Measurements from ENCODE around the gene PXDN. TPM values are rescaled to one million over a fixed set of nuclear protein-coding genes. Genes with fewer than 3 reads are reported as not detected.

Gene PXDN
- total and polyA plus RNA-seq, 9 donors: 95.4 to 273 (median 193) TPM

DNA sequence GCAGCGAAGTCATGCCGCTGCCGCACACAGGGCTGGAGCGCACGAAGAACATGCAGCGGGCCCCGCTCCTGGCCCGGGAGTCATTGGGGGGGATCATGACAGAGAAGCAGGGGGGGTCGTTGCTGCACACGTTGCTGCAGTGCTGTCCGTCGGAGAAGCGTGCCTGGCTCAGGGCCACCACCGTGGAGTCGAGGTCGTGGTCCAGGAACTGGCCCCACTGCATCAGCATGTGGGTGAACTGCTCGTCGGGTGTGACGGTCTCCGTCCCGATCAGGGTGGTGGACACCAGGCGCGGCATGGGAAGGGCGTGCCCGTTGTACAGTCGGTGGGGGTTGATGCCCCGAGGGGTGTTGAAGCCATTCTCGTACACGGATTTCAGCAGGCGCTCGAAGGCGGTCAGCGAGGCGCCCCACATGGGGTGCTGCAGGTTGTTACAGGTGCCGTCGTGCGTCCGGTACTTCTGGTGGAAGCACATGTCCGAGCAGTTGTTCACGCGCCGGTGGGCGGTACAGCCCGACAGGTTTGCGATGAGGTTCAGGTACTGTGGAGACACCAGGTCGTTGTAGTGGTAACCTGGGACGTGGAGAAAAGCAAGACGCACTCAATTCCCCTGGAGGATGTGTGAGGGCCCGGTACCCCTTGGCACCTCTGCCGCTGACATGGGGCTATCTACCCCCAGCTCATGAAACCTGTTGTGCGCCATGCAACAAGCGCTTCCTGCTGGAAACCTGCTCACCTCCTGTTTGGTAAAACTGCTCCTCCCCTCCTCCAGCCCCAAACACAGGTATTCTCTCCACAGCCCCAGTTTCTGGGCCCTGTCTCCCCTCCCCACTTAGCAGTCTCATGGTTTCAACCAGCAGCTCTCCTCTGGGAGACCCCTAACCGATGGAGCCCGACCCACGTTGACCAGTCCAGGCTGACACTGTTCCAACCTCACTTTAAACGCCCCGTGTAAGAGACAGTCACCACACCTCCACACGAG, 94.9 kb downstream of the PXDN start:
- peaks cover 52% of the 10 kb centered on the region for H3K36me3 ChIP-seq (ENCODE audit: control insufficient read depth, insufficient read depth, low read length)
- no peak overlapping the region for H3K27ac ChIP-seq (ENCODE audit: low read length)

GRCh38 chr2:1648241-1649102, 95.8 kb downstream of the PXDN start:
- Histone ChIP-seq H3K4me3 (ENCODE audit: low read length) (no peak overlapping the region), H3K27ac (ENCODE audit: low read length) (no peak overlapping the region), H3K4me1 (ENCODE audit: control insufficient read depth, insufficient read depth, low read length) (peaks cover 46% of the 10 kb centered on the region), H3K36me3 (ENCODE audit: control insufficient read depth, insufficient read depth, low read length) (peaks cover 57% of the 10 kb centered on the region), H3K9me3 (replicated peaks; ENCODE audit: control insufficient read depth, low read depth, low read length) (no peaks in the 10 kb centered on the region), H3K27me3 (ENCODE audit: control insufficient read depth, insufficient read depth, low read length) (no peaks in the 10 kb centered on the region)
- WGBS (ENCODE audit: insufficient coverage): 96% methylated on average over 67 of the region's 67 CpGs
- no peak for DNase-seq

More for the DNA sequence above, 94.9 kb downstream of the PXDN start:
- DNase-seq: no peak
- Histone ChIP-seq H3K4me1 (ENCODE audit: control insufficient read depth, insufficient read depth, low read length) (peaks cover 50% of the 10 kb centered on the region), H3K27me3 (ENCODE audit: control insufficient read depth, insufficient read depth, low read length) (no peaks in the 10 kb centered on the region), H3K9me3 (replicated peaks; ENCODE audit: control insufficient read depth, low read depth, low read length) (no peaks in the 10 kb centered on the region), H3K4me3 (ENCODE audit: low read length) (no peak overlapping the region)
- 92% methylated on average over 52 of the region's 58 CpGs for WGBS (ENCODE audit: insufficient coverage)

GRCh38 chr2:1647417-1648240, 96.7 kb downstream of the PXDN start:
- H3K27me3 ChIP-seq (ENCODE audit: control insufficient read depth, insufficient read depth, low read length): no peaks in the 10 kb centered on the region
- DNase-seq: no peak
- H3K9me3 ChIP-seq (replicated peaks; ENCODE audit: control insufficient read depth, low read depth, low read length): no peaks in the 10 kb centered on the region
- no peak overlapping the region for H3K27ac ChIP-seq (ENCODE audit: low read length)
- H3K4me3 ChIP-seq (ENCODE audit: low read length): no peak overlapping the region
- peaks cover 46% of the 10 kb centered on the region for H3K4me1 ChIP-seq (ENCODE audit: control insufficient read depth, insufficient read depth, low read length)
- peaks cover 62% of the 10 kb centered on the region for H3K36me3 ChIP-seq (ENCODE audit: control insufficient read depth, insufficient read depth, low read length)
- WGBS (ENCODE audit: insufficient coverage): 85% methylated on average over 18 of the region's 20 CpGs

DNA sequence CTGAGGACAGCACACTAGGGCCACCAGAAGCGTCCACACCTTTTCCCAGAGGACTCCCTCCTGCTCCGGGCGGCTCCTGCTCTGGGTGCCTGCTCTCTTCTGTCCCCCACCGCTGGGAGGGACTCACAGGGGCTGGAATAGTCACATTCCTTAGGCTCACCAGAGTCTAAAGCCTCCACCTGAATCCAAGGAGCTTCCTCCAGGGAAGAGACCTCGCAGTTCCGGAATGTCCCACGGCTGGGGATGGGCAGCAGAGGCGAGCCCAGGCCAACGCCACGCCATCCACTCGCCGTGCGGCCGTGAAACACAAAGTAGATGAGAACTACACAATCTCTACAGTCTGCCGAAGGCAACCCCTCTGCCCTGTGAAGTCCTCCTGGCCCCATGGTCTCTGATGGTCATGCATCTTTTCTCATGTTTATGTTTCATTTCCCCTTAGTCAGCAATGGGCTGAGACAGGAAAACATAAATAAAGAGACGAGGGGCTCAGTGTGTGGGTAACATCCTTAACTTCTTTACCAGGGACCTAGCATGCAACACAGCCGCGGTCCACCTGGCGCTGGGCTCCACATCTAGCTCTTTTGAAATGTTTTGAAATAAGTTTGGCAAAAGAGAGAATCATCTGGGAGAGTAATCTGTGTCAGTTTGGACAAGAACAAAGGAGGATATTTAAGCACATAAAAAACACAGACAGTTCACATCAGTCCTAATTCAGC, 98.4 kb downstream of the PXDN start:
- Histone ChIP-seq H3K9me3 (replicated peaks; ENCODE audit: control insufficient read depth, low read depth, low read length) (no peaks in the 10 kb centered on the region), H3K27ac (ENCODE audit: low read length) (peak overlapping the region; percentile 35), H3K36me3 (ENCODE audit: control insufficient read depth, insufficient read depth, low read length) (peaks cover 70% of the 10 kb centered on the region), H3K27me3 (ENCODE audit: control insufficient read depth, insufficient read depth, low read length) (no peaks in the 10 kb centered on the region), H3K4me1 (ENCODE audit: control insufficient read depth, insufficient read depth, low read length) (peaks cover 37% of the 10 kb centered on the region), H3K4me3 (ENCODE audit: low read length) (no peak overlapping the region)
- 71% methylated on average over 4 of the region's 19 CpGs for WGBS (ENCODE audit: insufficient coverage)
- DNase-seq: peak; percentile 67

DNA sequence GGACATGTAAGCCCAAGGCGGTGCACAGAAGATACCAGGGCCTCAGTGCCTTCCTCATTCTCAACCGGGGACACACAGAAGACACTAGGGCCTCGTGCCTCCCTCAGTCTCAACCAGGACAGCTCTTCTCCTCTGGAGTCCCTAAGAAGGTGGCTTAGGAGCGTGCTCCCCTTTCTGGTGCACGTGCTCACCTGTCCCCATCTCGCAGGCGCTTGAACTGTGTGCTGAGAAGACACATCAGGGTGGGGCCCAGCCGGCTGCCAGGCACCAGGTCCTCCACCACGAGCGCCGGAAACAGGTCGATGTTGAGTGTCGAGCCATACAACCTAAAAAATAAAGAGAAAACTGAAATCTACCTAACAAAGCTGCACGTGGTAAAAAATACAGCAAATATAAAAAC, 99.9 kb downstream of the PXDN start:
- Histone ChIP-seq H3K27me3 (ENCODE audit: control insufficient read depth, insufficient read depth, low read length) (no peaks in the 10 kb centered on the region), H3K27ac (ENCODE audit: low read length) (no peak overlapping the region), H3K4me1 (ENCODE audit: control insufficient read depth, insufficient read depth, low read length) (peaks cover 28% of the 10 kb centered on the region), H3K9me3 (replicated peaks; ENCODE audit: control insufficient read depth, low read depth, low read length) (no peaks in the 10 kb centered on the region), H3K36me3 (ENCODE audit: control insufficient read depth, insufficient read depth, low read length) (peaks cover 66% of the 10 kb centered on the region), H3K4me3 (ENCODE audit: low read length) (no peak overlapping the region)
- 95% methylated on average over 7 of the region's 14 CpGs for WGBS (ENCODE audit: insufficient coverage)
- DNase-seq: no peak

GRCh38 chr2:1642993-1643619, 101.2 kb downstream of the PXDN start:
- Histone ChIP-seq H3K36me3 (ENCODE audit: control insufficient read depth, insufficient read depth, low read length) (peaks cover 68% of the 10 kb centered on the region), H3K27ac (ENCODE audit: low read length) (no peak overlapping the region), H3K4me3 (ENCODE audit: low read length) (no peak overlapping the region), H3K4me1 (ENCODE audit: control insufficient read depth, insufficient read depth, low read length) (peaks cover 30% of the 10 kb centered on the region), H3K27me3 (ENCODE audit: control insufficient read depth, insufficient read depth, low read length) (no peaks in the 10 kb centered on the region), H3K9me3 (replicated peaks; ENCODE audit: control insufficient read depth, low read depth, low read length) (no peaks in the 10 kb centered on the region)
- 82% methylated on average over 8 of the region's 19 CpGs for WGBS (ENCODE audit: insufficient coverage)
- DNase-seq: no peak

GRCh38 chr2:1642066-1642861, 102.1 kb downstream of the PXDN start:
- H3K27me3 ChIP-seq (ENCODE audit: control insufficient read depth, insufficient read depth, low read length): no peaks in the 10 kb centered on the region
- DNase-seq: no peak
- 61% methylated on average over 7 of the region's 15 CpGs for WGBS (ENCODE audit: insufficient coverage)
- no peak overlapping the region for H3K4me3 ChIP-seq (ENCODE audit: low read length)
- no peak overlapping the region for H3K27ac ChIP-seq (ENCODE audit: low read length)
- H3K36me3 ChIP-seq (ENCODE audit: control insufficient read depth, insufficient read depth, low read length): peaks cover 68% of the 10 kb centered on the region
- H3K4me1 ChIP-seq (ENCODE audit: control insufficient read depth, insufficient read depth, low read length): peaks cover 25% of the 10 kb centered on the region
- no peaks in the 10 kb centered on the region for H3K9me3 ChIP-seq (replicated peaks; ENCODE audit: control insufficient read depth, low read depth, low read length)

GRCh38 chr2:1641523-1641922, 102.8 kb downstream of the PXDN start:
- no peaks in the 10 kb centered on the region for H3K27me3 ChIP-seq (ENCODE audit: control insufficient read depth, insufficient read depth, low read length)
- H3K27ac ChIP-seq (ENCODE audit: low read length): no peak overlapping the region
- no peaks in the 10 kb centered on the region for H3K9me3 ChIP-seq (replicated peaks; ENCODE audit: control insufficient read depth, low read depth, low read length)
- H3K4me3 ChIP-seq (ENCODE audit: low read length): no peak overlapping the region
- H3K36me3 ChIP-seq (ENCODE audit: control insufficient read depth, insufficient read depth, low read length): peaks cover 70% of the 10 kb centered on the region
- WGBS (ENCODE audit: insufficient coverage): 80% methylated on average over 1 of the region's 3 CpGs
- DNase-seq: peak; percentile 52
- H3K4me1 ChIP-seq (ENCODE audit: control insufficient read depth, insufficient read depth, low read length): peaks cover 25% of the 10 kb centered on the region

Data from muscle of leg (tissue), 11 donors.